GM12878 (cell line): ENCODE results near the gene COPZ1. TPM values are rescaled to one million over a fixed set of nuclear protein-coding genes. Genes with fewer than 3 reads are reported as not detected.

ENCODE experiments used
- DPF2 ChIP-seq: fragments of 450-650 bp; IDR thresholded peaks from 2 replicates; pipeline ENCODE4 v1.6.1; 2017; ENCODE audit warnings: mild to moderate bottlenecking
- GABPA ChIP-seq: IDR thresholded peaks from 2 replicates; pipeline ENCODE4 v1.6.1; 2014; ENCODE audit warnings: antibody characterized with exemption, low read depth, mild to moderate bottlenecking, inconsistent platforms
- GATAD2B ChIP-seq: fragments of 450-650 bp; conservative IDR thresholded peaks from 2 replicates; pipeline ENCODE4 v1.6.1; 2017; ENCODE audit warnings: low read depth, mild to moderate bottlenecking, moderate library complexity
- HSF1 ChIP-seq: fragments of 150-350 bp; IDR thresholded peaks from 2 replicates; pipeline ENCODE4 v1.6.1; 2014; ENCODE audit warnings: mild to moderate bottlenecking, low read depth, low read length
- KDM1A ChIP-seq: fragments of 200-600 bp; sonication (generic); IDR thresholded peaks from 2 replicates; pipeline ENCODE4 v1.6.1; 2016; ENCODE audit warnings: borderline replicate concordance
- LARP7 ChIP-seq: fragments of 450-650 bp; IDR thresholded peaks from 2 replicates; pipeline ENCODE4 v1.6.1; 2017; ENCODE audit warnings: mild to moderate bottlenecking
- MAX ChIP-seq: IDR thresholded peaks from 2 replicates; pipeline ENCODE4 v1.6.1; 2012; ENCODE audit warnings: low read depth, low read length, improper control_type of control experiment
- MLLT1 ChIP-seq: fragments of 450-650 bp; IDR thresholded peaks from 2 replicates; pipeline ENCODE4 v1.6.1; 2016; ENCODE audit warnings: mild to moderate bottlenecking
- MTA2 ChIP-seq: fragments of 450-650 bp; IDR thresholded peaks from 2 replicates; pipeline ENCODE4 v1.6.1; 2016; ENCODE audit warnings: low read depth, mild to moderate bottlenecking, moderate library complexity
- NFYA ChIP-seq: IDR thresholded peaks from 2 replicates; pipeline ENCODE4 v1.6.1; 2011; ENCODE audit warnings: low read depth, mild to moderate bottlenecking, low read length, improper control_type of control experiment, borderline replicate concordance
- NR2F1 ChIP-seq: fragments of 450-650 bp; conservative IDR thresholded peaks from 2 replicates; pipeline ENCODE4 v1.6.1; 2017; ENCODE audit warnings: mild to moderate bottlenecking
- RCOR1 ChIP-seq: conservative IDR thresholded peaks from 2 replicates; pipeline ENCODE4 v1.6.1; 2012; ENCODE audit warnings: low read depth, low read length, improper control_type of control experiment
- SMC3 ChIP-seq: IDR thresholded peaks from 2 replicates; pipeline ENCODE4 v1.6.1; 2011; ENCODE audit warnings: low read length, improper control_type of control experiment, borderline replicate concordance
- STAT1 ChIP-seq: fragments of 450-650 bp; conservative IDR thresholded peaks from 2 replicates; pipeline ENCODE4 v1.6.1; 2014; ENCODE audit warnings: antibody characterized with exemption, mild to moderate bottlenecking
- TBL1XR1 ChIP-seq: IDR thresholded peaks from 2 replicates; pipeline ENCODE4 v1.6.1; 2012; ENCODE audit warnings: low read depth, low read length, improper control_type of control experiment
- YY1 ChIP-seq: IDR thresholded peaks from 2 replicates; pipeline ENCODE4 v1.6.1; 2011; ENCODE audit warnings: low read depth, mild to moderate bottlenecking, low read length
- ZNF622 ChIP-seq: fragments of 450-650 bp; IDR thresholded peaks from 2 replicates; pipeline ENCODE4 v1.6.1; 2017; ENCODE audit warnings: mild to moderate bottlenecking, inconsistent platforms
- polyA plus RNA-seq, 11 experiments: library from polyadenylated mRNA; depleted of rRNA in 4 of 11; unstranded in 6 of 11; stranded (reverse) in 5 of 11; fragments of >200 nt; fragmentation: Nextera tagmentation in 4 of 11; fragmentation: Illumina TruSeq in 1 of 11; extraction: Ambion mirVana in 4 of 11; extraction: Trizol in 1 of 11; gene quantifications; 1 replicate in 1 of 11; 2 replicates in 10 of 11; pipeline versions ENCODE4 v1.2.1 to v1.2.3, GENCODE V29; 2011 to 2016; ENCODE audit warnings: inconsistent platforms in 2 of 11, missing spikeins in 2 of 11, low read depth in 1 of 11
- total RNA-seq, 4 experiments: library from RNA; depleted of rRNA in 3 of 4; stranded (reverse); fragments of >200 nt in 3 of 4; fragmentation: Illumina TruSeq in 1 of 4; extraction: Trizol in 1 of 4; gene quantifications; 2 replicates each; pipeline versions ENCODE4 v1.2.1 to v1.2.3, GENCODE V29; 2013 to 2021
- TF ChIP-seq, protein P1 (sequence below): IDR thresholded peaks from 2 replicates; pipeline ENCODE4 v1.6.1; 2011; ENCODE audit warnings: borderline replicate concordance, low read depth, mild to moderate bottlenecking, moderate library complexity, low read length; ENCODE audit not compliant: insufficient read depth, poor library complexity, severe bottlenecking
- TF ChIP-seq, protein P2 (sequence below): IDR thresholded peaks from 2 replicates; pipeline ENCODE4 v1.6.1; 2012; ENCODE audit warnings: low read depth, low read length, improper control_type of control experiment
- TF ChIP-seq, protein P3 (sequence below): fragments of 450-650 bp; IDR thresholded peaks from 2 replicates; pipeline ENCODE4 v1.6.1; 2018; ENCODE audit warnings: borderline replicate concordance, mild to moderate bottlenecking; ENCODE audit not compliant: partially characterized antibody
- TF ChIP-seq, protein P4 (sequence below): fragments of 450-650 bp; conservative IDR thresholded peaks from 2 replicates; pipeline ENCODE4 v1.6.1; 2017; ENCODE audit warnings: mild to moderate bottlenecking, moderate library complexity

COPZ1 gene
- total and polyA plus RNA-seq, 10 of the 15 experiments (the other 5 are each of a cell fraction or from before 2014, with no cell fraction given), result 112 to 378 (median 184) TPM

GRCh38 chr12:54279227-54279631 is 45.7 kb upstream of the COPZ1 start (continued):
- TF ChIP-seq, protein P1, sequence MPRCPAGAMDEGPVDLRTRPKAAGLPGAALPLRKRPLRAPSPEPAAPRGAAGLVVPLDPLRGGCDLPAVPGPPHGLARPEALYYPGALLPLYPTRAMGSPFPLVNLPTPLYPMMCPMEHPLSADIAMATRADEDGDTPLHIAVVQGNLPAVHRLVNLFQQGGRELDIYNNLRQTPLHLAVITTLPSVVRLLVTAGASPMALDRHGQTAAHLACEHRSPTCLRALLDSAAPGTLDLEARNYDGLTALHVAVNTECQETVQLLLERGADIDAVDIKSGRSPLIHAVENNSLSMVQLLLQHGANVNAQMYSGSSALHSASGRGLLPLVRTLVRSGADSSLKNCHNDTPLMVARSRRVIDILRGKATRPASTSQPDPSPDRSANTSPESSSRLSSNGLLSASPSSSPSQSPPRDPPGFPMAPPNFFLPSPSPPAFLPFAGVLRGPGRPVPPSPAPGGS, result no peak
- TF ChIP-seq, protein P2, sequence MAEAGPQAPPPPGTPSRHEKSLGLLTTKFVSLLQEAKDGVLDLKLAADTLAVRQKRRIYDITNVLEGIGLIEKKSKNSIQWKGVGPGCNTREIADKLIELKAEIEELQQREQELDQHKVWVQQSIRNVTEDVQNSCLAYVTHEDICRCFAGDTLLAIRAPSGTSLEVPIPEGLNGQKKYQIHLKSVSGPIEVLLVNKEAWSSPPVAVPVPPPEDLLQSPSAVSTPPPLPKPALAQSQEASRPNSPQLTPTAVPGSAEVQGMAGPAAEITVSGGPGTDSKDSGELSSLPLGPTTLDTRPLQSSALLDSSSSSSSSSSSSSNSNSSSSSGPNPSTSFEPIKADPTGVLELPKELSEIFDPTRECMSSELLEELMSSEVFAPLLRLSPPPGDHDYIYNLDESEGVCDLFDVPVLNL, result 0 out of 2 replicates have a peak, but pooled peaks have one; percentile 31
- peak; percentile 22; the same call in 1 of the 2 replicates for TF ChIP-seq MTA2
- no peak for TF ChIP-seq ZNF622
- TF ChIP-seq, protein P3, sequence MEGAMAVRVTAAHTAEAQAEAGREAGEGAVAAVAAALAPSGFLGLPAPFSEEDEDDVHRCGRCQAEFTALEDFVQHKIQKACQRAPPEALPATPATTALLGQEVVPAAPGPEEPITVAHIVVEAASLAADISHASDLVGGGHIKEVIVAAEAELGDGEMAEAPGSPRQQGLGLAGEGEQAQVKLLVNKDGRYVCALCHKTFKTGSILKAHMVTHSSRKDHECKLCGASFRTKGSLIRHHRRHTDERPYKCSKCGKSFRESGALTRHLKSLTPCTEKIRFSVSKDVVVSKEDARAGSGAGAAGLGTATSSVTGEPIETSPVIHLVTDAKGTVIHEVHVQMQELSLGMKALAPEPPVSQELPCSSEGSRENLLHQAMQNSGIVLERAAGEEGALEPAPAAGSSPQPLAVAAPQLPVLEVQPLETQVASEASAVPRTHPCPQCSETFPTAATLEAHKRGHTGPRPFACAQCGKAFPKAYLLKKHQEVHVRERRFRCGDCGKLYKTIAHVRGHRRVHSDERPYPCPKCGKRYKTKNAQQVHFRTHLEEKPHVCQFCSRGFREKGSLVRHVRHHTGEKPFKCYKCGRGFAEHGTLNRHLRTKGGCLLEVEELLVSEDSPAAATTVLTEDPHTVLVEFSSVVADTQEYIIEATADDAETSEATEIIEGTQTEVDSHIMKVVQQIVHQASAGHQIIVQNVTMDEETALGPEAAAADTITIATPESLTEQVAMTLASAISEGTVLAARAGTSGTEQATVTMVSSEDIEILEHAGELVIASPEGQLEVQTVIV, result no peak
- TF ChIP-seq GABPA, result no peak
- TF ChIP-seq NFYA, result no peak
- TF ChIP-seq NR2F1, result no peak
- no peak for TF ChIP-seq TBL1XR1
- no peak for TF ChIP-seq HSF1
- TF ChIP-seq MLLT1, result 0 out of 2 replicates have a peak, but pooled peaks have one; percentile 92
- TF ChIP-seq STAT1, result no peak
- no peak for TF ChIP-seq KDM1A
- no peak; the same call in 1 of the 2 replicates for TF ChIP-seq GATAD2B
- TF ChIP-seq DPF2, result no peak
- no peak; the same call in 1 of the 2 replicates for TF ChIP-seq LARP7
- no peak for TF ChIP-seq SMC3
- peak; percentile 36; the same call in 1 of the 2 replicates for TF ChIP-seq YY1
- TF ChIP-seq, protein P4, sequence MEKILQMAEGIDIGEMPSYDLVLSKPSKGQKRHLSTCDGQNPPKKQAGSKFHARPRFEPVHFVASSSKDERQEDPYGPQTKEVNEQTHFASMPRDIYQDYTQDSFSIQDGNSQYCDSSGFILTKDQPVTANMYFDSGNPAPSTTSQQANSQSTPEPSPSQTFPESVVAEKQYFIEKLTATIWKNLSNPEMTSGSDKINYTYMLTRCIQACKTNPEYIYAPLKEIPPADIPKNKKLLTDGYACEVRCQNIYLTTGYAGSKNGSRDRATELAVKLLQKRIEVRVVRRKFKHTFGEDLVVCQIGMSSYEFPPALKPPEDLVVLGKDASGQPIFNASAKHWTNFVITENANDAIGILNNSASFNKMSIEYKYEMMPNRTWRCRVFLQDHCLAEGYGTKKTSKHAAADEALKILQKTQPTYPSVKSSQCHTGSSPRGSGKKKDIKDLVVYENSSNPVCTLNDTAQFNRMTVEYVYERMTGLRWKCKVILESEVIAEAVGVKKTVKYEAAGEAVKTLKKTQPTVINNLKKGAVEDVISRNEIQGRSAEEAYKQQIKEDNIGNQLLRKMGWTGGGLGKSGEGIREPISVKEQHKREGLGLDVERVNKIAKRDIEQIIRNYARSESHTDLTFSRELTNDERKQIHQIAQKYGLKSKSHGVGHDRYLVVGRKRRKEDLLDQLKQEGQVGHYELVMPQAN, result peak; percentile 10; the same call in 1 of the 2 replicates
- TF ChIP-seq MAX, result no peak
- TF ChIP-seq RCOR1, result 0 out of 2 replicates have a peak, but pooled peaks have one; percentile 37
